ENCODE results near the gene RPL13A.
A peak's percentile ranks its signal among the peaks of the same experiment; 100 is the strongest.
"Not testable (repeated sequence)": the region's sequence is repeated elsewhere in the genome, so short reads cannot be mapped to it uniquely, and the experiment has no call there.

The RPL13A gene

GRCh38 chr19:49456326-49456725 lies 31.1 kb upstream of the RPL13A start:
- no peak for DNase-seq

GRCh38 chr19:49458567-49458903 lies 28.9 kb upstream of the RPL13A start:
- DNase-seq: no peak

GRCh38 chr19:49459388-49459787 lies 28.0 kb upstream of the RPL13A start:
- no peak for DNase-seq

GRCh38 chr19:49461130-49461529 lies 26.3 kb upstream of the RPL13A start:
- not testable (repeated sequence) for DNase-seq

- no peak for DNase-seq
Measured at GRCh38 chr19:49461656-49462055, 25.8 kb upstream of the RPL13A start.

- DNase-seq: no peak
Measured at GRCh38 chr19:49462492-49462891, 24.9 kb upstream of the RPL13A start.

GRCh38 chr19:49463960-49464740 lies 23.3 kb upstream of the RPL13A start:
- no peak for DNase-seq

- no peak for DNase-seq
Measured at GRCh38 chr19:49465371-49465770, 22.0 kb upstream of the RPL13A start.

- DNase-seq: no peak
Measured at GRCh38 chr19:49468199-49468598, 19.2 kb upstream of the RPL13A start.

- peak; percentile 87 for DNase-seq
Measured at GRCh38 chr19:49468746-49469447, 18.5 kb upstream of the RPL13A start.

- no peak for DNase-seq
Measured at GRCh38 chr19:49469828-49470614, 17.4 kb upstream of the RPL13A start.

- no peak for DNase-seq
Measured at GRCh38 chr19:49470615-49470978, 16.8 kb upstream of the RPL13A start.

- DNase-seq: no peak
Measured at GRCh38 chr19:49472936-49473335, 14.5 kb upstream of the RPL13A start.

GRCh38 chr19:49473501-49473867 lies 13.9 kb upstream of the RPL13A start:
- not testable (repeated sequence) for DNase-seq

GRCh38 chr19:49473868-49474541 lies 13.4 kb upstream of the RPL13A start, which contains the start of gene FLT3LG:
TSS of gene FLT3LG (plus strand) at chr19:49474215. CDS start at chr19:49474640, 425 bp downstream.
- peak; percentile 79 for DNase-seq

- DNase-seq: no peak
Measured at GRCh38 chr19:49474542-49474924, 12.9 kb upstream of the RPL13A start.

- no peak for DNase-seq
Measured at GRCh38 chr19:49475191-49475917, 12.1 kb upstream of the RPL13A start.

- DNase-seq: peak; percentile 54
Measured at GRCh38 chr19:49475995-49476880, 11.2 kb upstream of the RPL13A start.

GRCh38 chr19:49479975-49480628 lies 7.3 kb upstream of the RPL13A start:
- DNase-seq: no peak

GRCh38 chr19:49481020-49481683 lies 6.3 kb upstream of the RPL13A start:
- no peak for DNase-seq
